HepG2 (cell line): Measurements from ENCODE around the gene PDZD2. TPM values are rescaled to one million over a fixed set of nuclear protein-coding genes. Genes with fewer than 3 reads are reported as not detected.

Experiments
- ATAC-seq: fragments of 200-7000 bp; cut with Tn5 transposase; 3 replicates; pipeline ENCODE4 v1.9.1; 2020; ENCODE audit warnings: mild to moderate bottlenecking, moderate library complexity
- BruUV-seq: library from RNA; stranded (reverse); fragments of 400-500 nt; replicated peaks from 2 replicates; lab custom pipeline; 2021; lab: Mats Ljungman, UMichigan
- CTCF ChIA-PET: fragments of 300-600 bp; formaldehyde crosslinking; extraction: SDS; loops from one replicate; lab custom pipeline; 2021; ENCODE audit warnings: low total read pairs, inconsistent platforms, low intra/inter-chr PET ratio; lab: Yijun Ruan, JAX
- POLR2A ChIA-PET: fragments of 350-600 bp; sonication (Branson Sonifier 250); formaldehyde crosslinking; loops from one replicate; lab custom pipeline; 2020; ENCODE audit warnings: antibody characterized with exemption, inconsistent platforms; lab: Yijun Ruan, JAX
- DNase-seq: peaks from one replicate; pipeline ENCODE4 v3.0.0-alpha.2; 2015; ENCODE audit warnings: low spot score
- FAIRE-seq: peaks from 3 replicates; lab custom pipeline; 2011; peaks lifted over from hg19 to GRCh38; lab: Jason Lieb, UNC
- H2AFZ ChIP-seq: one replicate; pipeline ENCODE4 v1.6.1; 2011; ENCODE audit warnings: low read length, inconsistent platforms
- H3K27ac ChIP-seq: fragments of 300-600 bp; 3 replicates; pipeline ENCODE4 v1.8.0; 2011; ENCODE audit warnings: mixed run types, mild to moderate bottlenecking, mixed read lengths, low read length, inconsistent platforms; ENCODE audit not compliant: insufficient read depth; ENCODE audit errors: extremely low read length
- H3K27me3 ChIP-seq, 2 experiments: fragments of 200-600 bp in 1 of 2; 2 replicates in 1 of 2; 3 replicates in 1 of 2; pipeline versions ENCODE4 v1.6.0 to v1.8.0; 2011; ENCODE audit warnings: low read length in 2 of 2, mild to moderate bottlenecking in 2 of 2, moderate library complexity in 2 of 2, inconsistent platforms in 1 of 2; ENCODE audit not compliant: insufficient read depth in 2 of 2, control insufficient read depth in 1 of 2
- H3K36me3 ChIP-seq, 2 experiments: fragments of 200-600 bp in 1 of 2; replicated peaks in 1 of 2; 2 replicates in 1 of 2; 3 replicates in 1 of 2; pipeline versions ENCODE4 v1.5.1 to v1.8.0; 2011; ENCODE audit warnings: low read length in 2 of 2, inconsistent platforms in 1 of 2; ENCODE audit not compliant: insufficient read depth in 2 of 2, control insufficient read depth in 1 of 2
- H3K4me1 ChIP-seq: 2 replicates; pipeline ENCODE4 v1.5.1; 2012; ENCODE audit warnings: low read length, inconsistent platforms; ENCODE audit not compliant: insufficient read depth
- H3K4me2 ChIP-seq: 2 replicates; pipeline ENCODE4 v1.6.0; 2011; ENCODE audit warnings: low read depth, low read length, inconsistent platforms
- H3K4me3 ChIP-seq, 3 experiments: fragments of 200-600 bp in 1 of 3; sonication (generic), shearing (Covaris generic) in 1 of 3; replicated peaks in 1 of 3; 2 replicates each; pipeline ENCODE4 v1.5.1; 2011 to 2016; ENCODE audit warnings: low read length in 3 of 3, inconsistent platforms in 2 of 3, low read depth in 2 of 3, mild to moderate bottlenecking in 2 of 3, control low read depth in 1 of 3, mixed read lengths in 1 of 3; ENCODE audit not compliant: insufficient read depth in 1 of 3
- H3K79me2 ChIP-seq: one replicate; pipeline ENCODE4 v1.6.1; 2011; ENCODE audit warnings: low read length, inconsistent platforms; ENCODE audit not compliant: insufficient read depth
- H3K9ac ChIP-seq: 2 replicates; pipeline ENCODE4 v1.6.0; 2011; ENCODE audit warnings: mild to moderate bottlenecking, low read depth, low read length, inconsistent platforms; ENCODE audit not compliant: insufficient read depth
- H3K9me3 ChIP-seq: 2 replicates; pipeline ENCODE4 v1.5.1; 2012; ENCODE audit warnings: mild to moderate bottlenecking, low read length
- H4K20me1 ChIP-seq: 2 replicates; pipeline ENCODE4 v1.6.0; 2011; ENCODE audit warnings: inconsistent platforms, mild to moderate bottlenecking, low read length, moderate library complexity; ENCODE audit not compliant: insufficient read depth
- DPF2 ChIP-seq: sonication (generic); formaldehyde crosslinking; IDR thresholded peaks from 2 replicates; pipeline ENCODE4 v1.4.0; 2020; ENCODE audit warnings: mild to moderate bottlenecking, low read depth, missing genetic modification reagents, borderline replicate concordance
- JARID2 ChIP-seq: sonication (generic); formaldehyde crosslinking; IDR thresholded peaks from 2 replicates; pipeline ENCODE4 v1.8.1; 2023; ENCODE audit warnings: missing genetic modification reagents, inconsistent platforms; ENCODE audit not compliant: insufficient replicate concordance
- PHF8 ChIP-seq: sonication (generic); formaldehyde crosslinking; IDR thresholded peaks from 2 replicates; pipeline ENCODE4 v1.5.0; 2020; ENCODE audit warnings: missing genetic modification reagents
- RARA ChIP-seq: IDR thresholded peaks from 2 replicates; pipeline ENCODE4 v1.6.1; 2016; ENCODE audit warnings: missing genetic modification reagents, missing compliant biosample characterization
- SALL1 ChIP-seq: sonication (generic); formaldehyde crosslinking; IDR thresholded peaks from 2 replicates; pipeline ENCODE4 v1.8.0; 2022; ENCODE audit warnings: mild to moderate bottlenecking, missing genetic modification reagents
- ZBTB7B ChIP-seq: sonication (generic); formaldehyde crosslinking; IDR thresholded peaks from 2 replicates; pipeline ENCODE4 v1.4.0; 2020; ENCODE audit warnings: missing genetic modification reagents
- ZNF33A ChIP-seq: sonication (generic); formaldehyde crosslinking; IDR thresholded peaks from 2 replicates; pipeline ENCODE4 v1.5.1; 2020; ENCODE audit warnings: missing genetic modification reagents, mild to moderate bottlenecking, moderate library complexity, borderline replicate concordance
- ZNF768 ChIP-seq: sonication (generic); formaldehyde crosslinking; IDR thresholded peaks from 2 replicates; pipeline ENCODE4 v1.4.0; 2020; ENCODE audit warnings: missing genetic modification reagents
- ZSCAN9 ChIP-seq: IDR thresholded peaks from 2 replicates; pipeline ENCODE4 v1.6.1; 2016; ENCODE audit warnings: borderline replicate concordance
- WGBS: methylation state at CpG from one replicate; pipeline ENCODE4 v1.1.6; 2017; ENCODE audit warnings: low lambda C conversion rate; 5-methylcytosine and 5-hydroxymethylcytosine counted together
- in situ Hi-C: cut with HindIII; loops from 2 replicates; pipeline ENCODE4 v1.10.0; 2017; ENCODE audit warnings: low pct_unique_long_range_greater_than_20kb; ENCODE audit not compliant: extremely low pct_ligation_motif_present
- intact Hi-C: fragments of 100-400 bp; cut with micrococcal nuclease; formaldehyde crosslinking; loops from one replicate; pipeline ENCODE4 v1.10.0; 2022; ENCODE audit not compliant: unreplicated experiment
- polyA plus RNA-seq, 8 experiments: library from polyadenylated mRNA; depleted of rRNA in 3 of 8; stranded (reverse) in 7 of 8; unstranded in 1 of 8; fragments of >200 nt; fragmentation: Illumina TruSeq in 4 of 8; extraction: Trizol in 4 of 8; gene quantifications; 2 replicates each; pipeline versions ENCODE4 v1.2.1 to v1.2.3, GENCODE V29; 2011 to 2016; ENCODE audit warnings: low read depth in 4 of 8, missing spikeins in 1 of 8, mixed read lengths in 1 of 8; ENCODE audit not compliant: insufficient read depth in 1 of 8
- total RNA-seq, 5 experiments: library from RNA; depleted of rRNA; stranded (reverse); fragments of >200 nt; fragmentation: Illumina TruSeq; extraction: Trizol; gene quantifications; 2 replicates each; pipeline ENCODE4 v1.2.3, GENCODE V29; 2016; ENCODE audit warnings: low read depth in 1 of 5
- TF ChIP-seq, protein P1 (sequence below): sonication (generic); formaldehyde crosslinking; conservative IDR thresholded peaks from 2 replicates; pipeline ENCODE4 v1.4.0; 2020; ENCODE audit warnings: missing genetic modification reagents
- TF ChIP-seq, protein P2 (sequence below): sonication (generic); formaldehyde crosslinking; IDR thresholded peaks from 2 replicates; pipeline ENCODE4 v1.4.0; 2020; ENCODE audit warnings: mild to moderate bottlenecking, low read depth, missing genetic modification reagents
- TF ChIP-seq, protein P3 (sequence below): sonication (generic); formaldehyde crosslinking; IDR thresholded peaks from 2 replicates; pipeline ENCODE4 v1.8.1; 2022; ENCODE audit warnings: mild to moderate bottlenecking, missing genetic modification reagents
- TF ChIP-seq, protein P4 (sequence below): sonication (generic); IDR thresholded peaks from 2 replicates; pipeline ENCODE4 v1.6.1; 2016; ENCODE audit warnings: low read depth, borderline replicate concordance

The PDZD2 gene
- total and polyA plus RNA-seq, 2 of the 13 experiments (the other 11 are each of a cell fraction or from before 2014, with no cell fraction given): 0.04 TPM; not detected in 1

DNA sequence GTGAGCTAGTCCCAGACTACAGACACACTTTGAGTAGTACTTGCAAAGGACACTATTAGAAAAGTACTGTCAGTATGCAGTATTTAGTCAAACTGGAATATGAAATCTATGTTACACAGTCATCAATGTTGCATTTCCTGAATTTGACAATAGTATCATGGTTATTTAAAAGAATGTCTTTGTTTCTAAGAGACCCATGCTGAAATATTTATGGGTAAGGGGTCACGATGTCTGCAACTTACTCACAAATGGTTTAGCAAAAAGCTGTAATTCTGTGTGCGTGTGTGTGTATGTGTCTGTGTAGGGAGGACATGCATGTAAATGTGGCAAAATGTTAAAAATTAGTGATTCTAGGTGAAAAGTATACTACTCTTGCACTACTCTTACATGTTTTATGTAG is 429.6 kb downstream of the PDZD2 start:
- H3K36me3 ChIP-seq: no peaks in the 10 kb centered on the region
- CTCF ChIA-PET: no interaction called here
- no peak for TF ChIP-seq ZBTB7B (CRISPR knock-in tag)
- no peak for TF ChIP-seq JARID2 (CRISPR knock-in tag)
- no peak for TF ChIP-seq ZSCAN9 (CRISPR knock-in tag)
- TF ChIP-seq, protein P1, sequence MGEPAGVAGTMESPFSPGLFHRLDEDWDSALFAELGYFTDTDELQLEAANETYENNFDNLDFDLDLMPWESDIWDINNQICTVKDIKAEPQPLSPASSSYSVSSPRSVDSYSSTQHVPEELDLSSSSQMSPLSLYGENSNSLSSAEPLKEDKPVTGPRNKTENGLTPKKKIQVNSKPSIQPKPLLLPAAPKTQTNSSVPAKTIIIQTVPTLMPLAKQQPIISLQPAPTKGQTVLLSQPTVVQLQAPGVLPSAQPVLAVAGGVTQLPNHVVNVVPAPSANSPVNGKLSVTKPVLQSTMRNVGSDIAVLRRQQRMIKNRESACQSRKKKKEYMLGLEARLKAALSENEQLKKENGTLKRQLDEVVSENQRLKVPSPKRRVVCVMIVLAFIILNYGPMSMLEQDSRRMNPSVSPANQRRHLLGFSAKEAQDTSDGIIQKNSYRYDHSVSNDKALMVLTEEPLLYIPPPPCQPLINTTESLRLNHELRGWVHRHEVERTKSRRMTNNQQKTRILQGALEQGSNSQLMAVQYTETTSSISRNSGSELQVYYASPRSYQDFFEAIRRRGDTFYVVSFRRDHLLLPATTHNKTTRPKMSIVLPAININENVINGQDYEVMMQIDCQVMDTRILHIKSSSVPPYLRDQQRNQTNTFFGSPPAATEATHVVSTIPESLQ (CRISPR knock-in tag): no peak
- TF ChIP-seq SALL1 (CRISPR knock-in tag): no peak
- TF ChIP-seq, protein P2, sequence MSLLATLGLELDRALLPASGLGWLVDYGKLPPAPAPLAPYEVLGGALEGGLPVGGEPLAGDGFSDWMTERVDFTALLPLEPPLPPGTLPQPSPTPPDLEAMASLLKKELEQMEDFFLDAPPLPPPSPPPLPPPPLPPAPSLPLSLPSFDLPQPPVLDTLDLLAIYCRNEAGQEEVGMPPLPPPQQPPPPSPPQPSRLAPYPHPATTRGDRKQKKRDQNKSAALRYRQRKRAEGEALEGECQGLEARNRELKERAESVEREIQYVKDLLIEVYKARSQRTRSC (CRISPR knock-in tag): no peak
- no peak for TF ChIP-seq PHF8 (CRISPR knock-in tag)
- TF ChIP-seq ZNF33A: no peak
- no peak for TF ChIP-seq RARA
- TF ChIP-seq, protein P3, sequence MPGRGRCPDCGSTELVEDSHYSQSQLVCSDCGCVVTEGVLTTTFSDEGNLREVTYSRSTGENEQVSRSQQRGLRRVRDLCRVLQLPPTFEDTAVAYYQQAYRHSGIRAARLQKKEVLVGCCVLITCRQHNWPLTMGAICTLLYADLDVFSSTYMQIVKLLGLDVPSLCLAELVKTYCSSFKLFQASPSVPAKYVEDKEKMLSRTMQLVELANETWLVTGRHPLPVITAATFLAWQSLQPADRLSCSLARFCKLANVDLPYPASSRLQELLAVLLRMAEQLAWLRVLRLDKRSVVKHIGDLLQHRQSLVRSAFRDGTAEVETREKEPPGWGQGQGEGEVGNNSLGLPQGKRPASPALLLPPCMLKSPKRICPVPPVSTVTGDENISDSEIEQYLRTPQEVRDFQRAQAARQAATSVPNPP (CRISPR knock-in tag): no peak
- no peak for TF ChIP-seq ZNF768 (CRISPR knock-in tag)
- TF ChIP-seq DPF2 (CRISPR knock-in tag): no peak
- TF ChIP-seq, protein P4, sequence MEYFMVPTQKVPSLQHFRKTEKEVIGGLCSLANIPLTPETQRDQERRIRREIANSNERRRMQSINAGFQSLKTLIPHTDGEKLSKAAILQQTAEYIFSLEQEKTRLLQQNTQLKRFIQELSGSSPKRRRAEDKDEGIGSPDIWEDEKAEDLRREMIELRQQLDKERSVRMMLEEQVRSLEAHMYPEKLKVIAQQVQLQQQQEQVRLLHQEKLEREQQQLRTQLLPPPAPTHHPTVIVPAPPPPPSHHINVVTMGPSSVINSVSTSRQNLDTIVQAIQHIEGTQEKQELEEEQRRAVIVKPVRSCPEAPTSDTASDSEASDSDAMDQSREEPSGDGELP: no peak
- TF ChIP-seq, all 625 proteins: peak for 0
- Histone ChIP-seq H3K79me2 (no peaks in the 10 kb centered on the region), H3K9me3 (no peaks in the 10 kb centered on the region), H3K4me3 (no peak overlapping the region), H3K27me3 (peaks cover 0 to 3% of the 10 kb centered on the region in 2 experiments; a peak in 1 of 5 replicates), H4K20me1 (no peaks in the 10 kb centered on the region), H3K27ac (no peak overlapping the region), H3K9ac (no peak overlapping the region), H2AFZ (no peak overlapping the region), H3K4me1 (no peaks in the 10 kb centered on the region), H3K4me2 (no peak overlapping the region)
- no peak for FAIRE-seq
- POLR2A ChIA-PET: no interaction called here
- in situ Hi-C loops: no loop called here
- DNase-seq: no peak
- ATAC-seq: no peak
- BruUV-seq: no TSS peak
- intact Hi-C loops: no loop called here
- 44% methylated on average over 2 of the region's 2 CpGs for WGBS
